ENCODE results near the gene MOCS3.

The MOCS3 gene

DNA sequence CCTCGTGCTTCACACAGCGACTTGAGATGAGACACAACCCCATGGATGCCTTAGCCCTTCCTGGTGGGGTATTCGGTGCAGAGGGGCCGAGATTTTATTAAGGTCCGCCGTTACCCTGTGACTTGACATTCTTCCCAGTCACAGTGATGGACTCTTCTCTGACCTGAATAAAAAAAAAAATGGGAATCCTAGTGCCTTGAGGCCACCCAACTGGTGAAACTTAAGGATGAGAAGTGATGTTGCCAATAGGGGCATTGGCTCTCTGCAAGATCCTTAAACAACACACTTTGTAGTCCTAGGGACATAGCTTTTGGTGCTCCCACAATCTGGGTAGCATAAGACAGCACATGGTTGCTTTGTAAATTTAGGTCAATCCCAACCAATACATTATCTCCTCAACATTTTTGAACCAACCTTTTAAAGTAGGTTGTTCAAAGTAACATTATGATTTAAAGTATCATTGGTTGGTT, 26.6 kb upstream of the MOCS3 start:
- Histone ChIP-seq H3K36me3 (ENCODE audit: control insufficient read depth, insufficient read depth, low read length) (peaks cover 6% of the 10 kb centered on the region; the same call in 1 of the 2 replicates), H3K4me1 (ENCODE audit: control insufficient read depth, insufficient read depth, low read length) (peaks cover 4% of the 10 kb centered on the region; the same call in 1 of the 2 replicates), H3K27ac (ENCODE audit: low read length) (no peak overlapping the region), H3K4me3 (ENCODE audit: low read length) (peak overlapping the region; percentile 99; the same call in 1 of the 2 replicates), H3K27me3 (ENCODE audit: control insufficient read depth, insufficient read depth, low read length) (no peaks in the 10 kb centered on the region), H3K9me3 (ENCODE audit: control insufficient read depth, insufficient read depth, low read length) (no peaks in the 10 kb centered on the region)
- no peak for DNase-seq (ENCODE audit: low read depth, low spot score)
- WGBS (ENCODE audit: insufficient coverage, insufficient read length), result no CpG with 5 or more reads among the region's 6 CpGs

DNA sequence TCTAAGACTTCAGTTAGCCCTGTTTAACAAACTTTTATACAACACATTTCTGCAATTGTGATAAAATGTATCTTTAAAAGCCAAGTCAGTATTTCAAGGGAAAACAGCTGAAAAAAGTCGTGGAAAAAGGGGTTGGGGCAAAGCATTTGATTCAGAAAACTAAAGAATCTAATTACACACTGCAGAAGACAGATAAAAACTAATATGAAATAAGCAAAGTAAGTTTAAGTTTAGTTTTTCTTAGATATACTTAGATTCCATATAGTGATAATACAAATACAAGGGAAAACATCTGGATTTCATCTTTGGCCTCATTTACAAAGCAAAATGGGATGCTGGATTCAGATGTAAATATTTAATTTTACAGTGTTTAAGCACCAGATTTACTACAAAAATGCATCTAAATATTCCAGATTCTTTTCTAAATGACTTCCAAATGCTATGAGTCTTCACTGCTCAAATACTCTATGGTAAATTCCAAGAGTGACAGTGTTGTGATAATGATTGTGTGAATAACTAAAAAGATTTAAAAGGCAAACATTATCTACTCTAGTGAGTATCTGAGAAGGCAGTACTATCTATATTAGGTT, 25.8 kb upstream of the MOCS3 start:
- Histone ChIP-seq H3K27me3 (ENCODE audit: control insufficient read depth, insufficient read depth, low read length) (no peaks in the 10 kb centered on the region), H3K9me3 (ENCODE audit: control insufficient read depth, insufficient read depth, low read length) (no peaks in the 10 kb centered on the region), H3K27ac (ENCODE audit: low read length) (no peak overlapping the region), H3K36me3 (ENCODE audit: control insufficient read depth, insufficient read depth, low read length) (peaks cover 6% of the 10 kb centered on the region; the same call in 1 of the 2 replicates), H3K4me1 (ENCODE audit: control insufficient read depth, insufficient read depth, low read length) (peaks cover 4% of the 10 kb centered on the region; the same call in 1 of the 2 replicates), H3K4me3 (ENCODE audit: low read length) (no peak overlapping the region)
- WGBS (ENCODE audit: insufficient coverage, insufficient read length), result no CpG with 5 or more reads among the region's 1 CpG
- DNase-seq (ENCODE audit: low read depth, low spot score), result no peak

DNA sequence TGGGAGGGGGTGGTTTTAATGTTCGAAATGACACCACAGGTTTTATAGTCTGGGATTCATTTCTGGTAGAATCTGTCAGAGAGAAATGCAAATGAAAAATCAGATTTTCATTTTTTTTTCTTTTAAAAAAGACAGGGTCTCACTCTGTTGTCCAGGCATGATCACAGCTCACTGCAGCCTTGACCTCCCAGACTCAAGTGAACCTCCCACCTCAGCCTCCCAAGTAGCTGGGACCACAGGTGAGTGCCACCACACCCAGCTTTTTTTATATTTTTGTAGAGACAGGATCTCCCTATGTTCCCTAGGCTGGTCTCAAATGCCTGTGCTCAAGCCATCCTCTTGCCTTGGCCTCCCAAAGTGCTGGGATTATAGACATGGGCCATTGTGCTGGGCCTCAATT, 25.0 kb upstream of the MOCS3 start:
- H3K27ac ChIP-seq (ENCODE audit: low read length), result no peak overlapping the region
- no peak overlapping the region for H3K4me3 ChIP-seq (ENCODE audit: low read length)
- no peaks in the 10 kb centered on the region for H3K9me3 ChIP-seq (ENCODE audit: control insufficient read depth, insufficient read depth, low read length)
- no peaks in the 10 kb centered on the region for H3K27me3 ChIP-seq (ENCODE audit: control insufficient read depth, insufficient read depth, low read length)
- peaks cover 3% of the 10 kb centered on the region; the same call in 1 of the 2 replicates for H3K4me1 ChIP-seq (ENCODE audit: control insufficient read depth, insufficient read depth, low read length)
- H3K36me3 ChIP-seq (ENCODE audit: control insufficient read depth, insufficient read depth, low read length), result peaks cover 3% of the 10 kb centered on the region; the same call in 1 of the 2 replicates
- DNase-seq (ENCODE audit: low read depth, low spot score), result no peak
- no CpG with 5 or more reads among the region's 1 CpG for WGBS (ENCODE audit: insufficient coverage, insufficient read length)

DNA sequence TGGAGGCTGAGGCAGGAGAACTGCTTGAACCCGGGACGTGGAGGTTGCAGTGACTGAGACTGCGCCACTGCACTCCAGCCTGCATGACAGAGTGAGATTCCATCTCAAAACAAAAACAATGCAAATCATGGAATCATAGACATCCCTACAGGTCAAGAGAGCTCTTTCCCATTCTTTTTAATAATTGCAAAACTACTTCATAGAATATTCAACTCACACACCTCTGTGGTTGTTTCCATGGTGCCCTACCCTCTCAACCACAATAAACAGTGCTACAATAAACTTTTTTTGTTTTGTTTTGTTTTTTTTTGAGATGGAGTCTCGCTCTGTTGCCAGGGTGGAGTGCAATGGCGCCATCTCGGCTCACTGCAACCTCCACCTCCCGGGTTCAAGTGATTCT, 15.5 kb upstream of the MOCS3 start:
- WGBS (ENCODE audit: insufficient coverage, insufficient read length), result no CpG with 5 or more reads among the region's 7 CpGs
- Histone ChIP-seq H3K36me3 (ENCODE audit: control insufficient read depth, insufficient read depth, low read length) (peaks cover 11% of the 10 kb centered on the region), H3K4me3 (ENCODE audit: low read length) (no peak overlapping the region), H3K4me1 (ENCODE audit: control insufficient read depth, insufficient read depth, low read length) (no peaks in the 10 kb centered on the region), H3K9me3 (ENCODE audit: control insufficient read depth, insufficient read depth, low read length) (no peaks in the 10 kb centered on the region), H3K27ac (ENCODE audit: low read length) (no peak overlapping the region), H3K27me3 (ENCODE audit: control insufficient read depth, insufficient read depth, low read length) (no peaks in the 10 kb centered on the region)
- no peak for DNase-seq (ENCODE audit: low read depth, low spot score)

DNA sequence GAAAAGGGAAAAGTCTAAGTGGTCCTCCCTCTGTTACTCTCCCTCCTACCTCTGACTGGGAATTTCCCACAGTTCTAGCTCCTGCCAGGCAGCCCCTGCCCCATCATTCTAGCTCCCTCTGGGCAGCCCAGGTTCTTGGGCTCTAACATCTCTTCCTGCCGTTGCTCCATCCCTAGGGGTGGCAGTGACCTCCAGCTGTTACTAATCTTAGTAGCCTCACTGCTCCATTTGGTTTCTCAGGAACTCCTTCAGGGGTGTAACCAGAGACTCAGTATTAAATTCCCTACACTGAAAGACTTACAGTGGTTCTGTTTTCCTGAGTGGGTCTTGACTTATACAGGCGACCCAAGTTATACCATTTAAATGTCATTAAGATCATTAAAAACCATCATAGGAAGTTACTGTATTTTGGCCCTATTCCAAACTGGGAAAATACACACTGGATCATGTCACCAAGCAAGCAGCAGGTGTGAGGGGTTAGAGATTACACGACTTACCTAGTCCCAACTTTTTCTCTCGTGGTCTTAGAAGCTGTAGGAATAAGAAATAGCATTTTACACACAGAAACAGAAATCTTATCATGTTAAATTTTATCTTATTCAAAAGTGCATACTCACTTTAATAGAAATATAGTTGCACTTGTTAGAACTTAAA, 10.4 kb upstream of the MOCS3 start:
- Histone ChIP-seq H3K9me3 (ENCODE audit: control insufficient read depth, insufficient read depth, low read length) (no peaks in the 10 kb centered on the region), H3K27me3 (ENCODE audit: control insufficient read depth, insufficient read depth, low read length) (no peaks in the 10 kb centered on the region), H3K27ac (ENCODE audit: low read length) (no peak overlapping the region), H3K36me3 (ENCODE audit: control insufficient read depth, insufficient read depth, low read length) (peaks cover 18% of the 10 kb centered on the region; the same call in 1 of the 2 replicates), H3K4me1 (ENCODE audit: control insufficient read depth, insufficient read depth, low read length) (no peaks in the 10 kb centered on the region), H3K4me3 (ENCODE audit: low read length) (no peak overlapping the region)
- DNase-seq (ENCODE audit: low read depth, low spot score), result no peak
- no CpG with 5 or more reads among the region's 4 CpGs for WGBS (ENCODE audit: insufficient coverage, insufficient read length)

DNA sequence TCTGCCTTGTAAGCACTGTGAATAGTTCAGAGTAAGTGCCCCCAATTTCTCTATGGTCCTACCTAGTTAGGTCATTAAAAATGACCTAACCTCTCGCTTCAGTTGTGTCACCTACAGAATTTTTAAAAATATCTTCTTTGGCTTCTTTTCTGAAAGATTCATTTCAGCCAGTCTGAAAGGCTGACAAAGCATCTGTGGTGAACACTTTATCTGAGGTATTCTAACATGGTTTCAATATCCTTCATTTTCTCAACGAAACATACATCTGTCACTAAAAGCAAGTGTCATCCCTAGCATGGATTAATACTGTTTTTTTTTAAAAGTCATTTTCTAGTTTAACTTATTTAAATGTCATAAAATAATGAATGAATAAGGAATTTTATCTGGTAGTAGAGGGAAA, 5.4 kb upstream of the MOCS3 start:
- peaks cover 7% of the 10 kb centered on the region; the same call in 1 of the 2 replicates for H3K36me3 ChIP-seq (ENCODE audit: control insufficient read depth, insufficient read depth, low read length)
- no peak overlapping the region for H3K27ac ChIP-seq (ENCODE audit: low read length)
- no peaks in the 10 kb centered on the region for H3K4me1 ChIP-seq (ENCODE audit: control insufficient read depth, insufficient read depth, low read length)
- no peaks in the 10 kb centered on the region for H3K9me3 ChIP-seq (ENCODE audit: control insufficient read depth, insufficient read depth, low read length)
- no peak for DNase-seq (ENCODE audit: low read depth, low spot score)
- H3K4me3 ChIP-seq (ENCODE audit: low read length), result no peak overlapping the region
- WGBS (ENCODE audit: insufficient coverage, insufficient read length), result no CpG with 5 or more reads among the region's 2 CpGs
- no peaks in the 10 kb centered on the region for H3K27me3 ChIP-seq (ENCODE audit: control insufficient read depth, insufficient read depth, low read length)

DNA sequence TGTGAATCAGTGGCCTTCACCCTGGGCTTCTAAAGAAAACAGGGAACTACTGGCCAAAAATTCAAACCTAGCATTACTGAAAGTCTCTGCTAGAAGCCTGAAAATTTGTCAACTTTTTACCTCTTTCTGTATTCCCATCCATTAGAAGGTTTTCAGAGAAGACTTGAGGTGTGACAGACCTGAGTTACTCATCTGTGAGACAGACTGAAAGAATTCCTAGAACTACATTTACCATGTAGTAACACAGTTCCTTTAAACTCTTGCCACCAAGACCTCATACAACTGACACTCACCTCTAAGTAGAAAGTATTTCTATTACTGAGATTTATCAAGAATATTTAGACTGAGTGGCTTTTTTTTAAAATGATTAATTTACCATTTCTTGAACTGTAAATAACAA, 4.8 kb upstream of the MOCS3 start:
- peaks cover 5% of the 10 kb centered on the region; the same call in 1 of the 2 replicates for H3K36me3 ChIP-seq (ENCODE audit: control insufficient read depth, insufficient read depth, low read length)
- no peak overlapping the region for H3K27ac ChIP-seq (ENCODE audit: low read length)
- no peak overlapping the region for H3K4me3 ChIP-seq (ENCODE audit: low read length)
- H3K9me3 ChIP-seq (ENCODE audit: control insufficient read depth, insufficient read depth, low read length), result no peaks in the 10 kb centered on the region
- no peaks in the 10 kb centered on the region for H3K27me3 ChIP-seq (ENCODE audit: control insufficient read depth, insufficient read depth, low read length)
- no peak for DNase-seq (ENCODE audit: low read depth, low spot score)
- no peaks in the 10 kb centered on the region for H3K4me1 ChIP-seq (ENCODE audit: control insufficient read depth, insufficient read depth, low read length)

DNA sequence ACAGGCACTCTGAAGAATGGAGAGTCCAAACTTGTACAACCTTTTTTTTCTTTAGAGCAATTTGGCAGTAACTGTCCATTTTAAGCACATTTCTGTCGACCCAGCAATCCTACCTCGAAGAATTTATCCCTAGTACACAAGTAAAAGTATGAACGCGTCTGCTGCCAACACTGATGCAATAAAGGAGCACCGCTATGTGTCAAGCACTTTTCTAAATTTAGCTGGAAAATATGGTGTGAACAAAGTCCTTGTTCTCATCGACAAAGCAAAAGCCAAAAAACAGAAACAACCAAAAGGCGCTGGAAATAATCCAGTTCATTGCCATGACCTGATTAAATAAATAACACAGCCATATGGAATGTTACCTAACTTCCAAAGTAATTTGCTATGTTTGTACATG, 1.3 kb upstream of the MOCS3 start:
- H3K4me3 ChIP-seq (ENCODE audit: low read length), result peak overlapping the region; percentile 99; the same call in 1 of the 2 replicates
- WGBS (ENCODE audit: insufficient coverage, insufficient read length), result no CpG with 5 or more reads among the region's 7 CpGs
- H3K27me3 ChIP-seq (ENCODE audit: control insufficient read depth, insufficient read depth, low read length), result no peaks in the 10 kb centered on the region
- no peaks in the 10 kb centered on the region for H3K36me3 ChIP-seq (ENCODE audit: control insufficient read depth, insufficient read depth, low read length)
- DNase-seq (ENCODE audit: low read depth, low spot score), result no peak
- H3K27ac ChIP-seq (ENCODE audit: low read length), result no peak overlapping the region
- no peaks in the 10 kb centered on the region for H3K4me1 ChIP-seq (ENCODE audit: control insufficient read depth, insufficient read depth, low read length)
- H3K9me3 ChIP-seq (ENCODE audit: control insufficient read depth, insufficient read depth, low read length), result no peaks in the 10 kb centered on the region

DNA sequence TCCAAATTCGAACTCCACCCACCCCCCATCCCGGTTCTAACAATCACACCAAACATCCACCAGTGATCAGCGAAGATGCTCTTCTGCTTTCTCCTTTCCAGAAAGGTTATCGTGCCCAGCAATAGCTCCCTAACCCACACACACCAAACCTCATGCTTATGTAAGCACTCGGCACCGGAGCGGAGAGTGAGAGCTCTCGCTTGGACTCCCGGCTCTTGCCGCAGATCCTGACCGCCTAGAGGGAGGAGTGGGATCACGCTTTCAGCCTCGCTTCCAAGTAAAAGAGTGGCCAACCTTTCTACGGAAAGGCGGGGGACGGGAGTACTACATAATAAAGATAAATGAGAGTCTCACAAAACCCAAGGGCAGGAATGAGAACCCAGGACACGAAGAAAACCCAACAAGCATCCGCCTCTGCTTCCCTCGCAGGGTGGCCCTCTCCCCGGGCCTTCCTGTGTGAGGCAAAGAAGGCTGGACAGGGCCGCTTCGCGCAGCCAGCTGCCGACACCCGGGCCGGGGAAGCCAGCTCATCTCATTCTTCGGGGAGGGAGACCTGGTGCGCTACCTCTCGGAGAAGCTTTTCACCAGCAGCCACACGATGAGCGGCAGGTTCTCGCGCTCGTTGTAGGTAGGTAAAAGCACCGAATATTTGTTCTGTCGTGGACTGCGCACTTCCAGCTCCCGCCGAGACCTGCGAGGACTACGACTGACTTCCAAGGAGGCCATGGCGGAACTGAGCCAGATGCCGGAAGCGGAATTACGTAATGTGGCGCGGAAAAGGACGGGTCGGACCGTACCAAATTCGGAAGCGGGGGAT, 612 bp upstream of the MOCS3 start, which contains the start of gene DPM1:
Gene DPM1, minus strand, starts transcription at position 735 of the 817 bp plus-strand sequence. Its CDS starts 9 bp downstream, at position 726.
- Histone ChIP-seq H3K4me3 (ENCODE audit: low read length) (peak within 1 kb of the TSS; percentile 99), H3K27ac (ENCODE audit: low read length) (no peak within 1 kb of the TSS), H3K9me3 (ENCODE audit: control insufficient read depth, insufficient read depth, low read length) (no peaks in the 10 kb centered on the region), H3K4me1 (ENCODE audit: control insufficient read depth, insufficient read depth, low read length) (no peaks in the 10 kb centered on the region), H3K36me3 (ENCODE audit: control insufficient read depth, insufficient read depth, low read length) (no peaks in the 10 kb centered on the region), H3K27me3 (ENCODE audit: control insufficient read depth, insufficient read depth, low read length) (no peaks in the 10 kb centered on the region)
- no CpG with 5 or more reads among the region's 52 CpGs for WGBS (ENCODE audit: insufficient coverage, insufficient read length)
- peak; percentile 60 for DNase-seq (ENCODE audit: low read depth, low spot score)

DNA sequence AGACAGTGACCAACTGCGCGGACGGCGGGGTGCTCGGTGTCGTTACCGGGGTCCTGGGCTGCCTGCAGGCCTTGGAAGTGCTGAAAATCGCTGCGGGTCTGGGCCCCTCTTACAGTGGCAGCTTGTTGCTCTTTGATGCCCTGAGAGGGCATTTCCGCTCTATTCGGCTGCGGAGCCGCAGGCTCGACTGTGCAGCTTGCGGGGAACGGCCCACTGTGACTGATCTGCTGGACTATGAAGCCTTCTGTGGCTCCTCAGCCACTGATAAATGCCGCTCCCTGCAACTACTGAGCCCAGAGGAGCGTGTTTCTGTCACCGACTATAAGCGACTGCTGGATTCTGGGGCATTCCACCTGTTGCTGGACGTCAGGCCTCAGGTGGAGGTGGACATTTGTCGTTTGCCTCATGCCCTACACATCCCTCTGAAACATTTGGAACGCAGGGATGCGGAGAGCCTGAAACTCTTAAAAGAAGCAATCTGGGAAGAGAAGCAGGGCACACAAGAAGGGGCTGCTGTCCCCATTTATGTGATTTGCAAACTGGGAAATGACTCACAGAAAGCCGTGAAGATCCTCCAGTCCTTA, 1.0 kb downstream of the MOCS3 start:
- no peaks in the 10 kb centered on the region for H3K27me3 ChIP-seq (ENCODE audit: control insufficient read depth, insufficient read depth, low read length)
- WGBS (ENCODE audit: insufficient coverage, insufficient read length), result no CpG with 5 or more reads among the region's 25 CpGs
- no peaks in the 10 kb centered on the region for H3K9me3 ChIP-seq (ENCODE audit: control insufficient read depth, insufficient read depth, low read length)
- no peak for DNase-seq (ENCODE audit: low read depth, low spot score)
- no peak overlapping the region for H3K27ac ChIP-seq (ENCODE audit: low read length)
- no peaks in the 10 kb centered on the region for H3K36me3 ChIP-seq (ENCODE audit: control insufficient read depth, insufficient read depth, low read length)
- H3K4me1 ChIP-seq (ENCODE audit: control insufficient read depth, insufficient read depth, low read length), result no peaks in the 10 kb centered on the region
- H3K4me3 ChIP-seq (ENCODE audit: low read length), result peak overlapping the region; percentile 99; the same call in 1 of the 2 replicates

Data from iPS DF 6.9 (cell line).